ENCODE measurements around the gene LARGE1.

The LARGE1 gene

GRCh38 chr22:33337524-33337923, 582.8 kb downstream of the LARGE1 start:
- no peak for DNase-seq

GRCh38 chr22:33335611-33336279, 584.5 kb downstream of the LARGE1 start:
- no peak for DNase-seq

- no peak for DNase-seq
Observed at GRCh38 chr22:33332538-33332937, 587.7 kb downstream of the LARGE1 start.

- DNase-seq: no peak
Observed at GRCh38 chr22:33331017-33331416, 589.3 kb downstream of the LARGE1 start.

GRCh38 chr22:33330534-33330933, 589.7 kb downstream of the LARGE1 start:
- DNase-seq: no peak

GRCh38 chr22:33329398-33329797, 590.9 kb downstream of the LARGE1 start:
- no peak for DNase-seq

- no peak for DNase-seq
Observed at GRCh38 chr22:33328789-33329296, 591.4 kb downstream of the LARGE1 start.

- DNase-seq: no peak
Observed at GRCh38 chr22:33327348-33327860, 592.9 kb downstream of the LARGE1 start.

GRCh38 chr22:33326540-33327295, 593.6 kb downstream of the LARGE1 start:
- DNase-seq: no peak

GRCh38 chr22:33325232-33326004, 594.9 kb downstream of the LARGE1 start:
- no peak for DNase-seq

- DNase-seq: no peak
Observed at GRCh38 chr22:33324228-33324627, 596.0 kb downstream of the LARGE1 start.

- DNase-seq: no peak
Observed at GRCh38 chr22:33321466-33321865, 598.8 kb downstream of the LARGE1 start.

GRCh38 chr22:33315954-33316353, 604.3 kb downstream of the LARGE1 start:
- DNase-seq: no peak

- no peak for DNase-seq
Observed at GRCh38 chr22:33315117-33315516, 605.2 kb downstream of the LARGE1 start.

GRCh38 chr22:33314316-33314715, 606.0 kb downstream of the LARGE1 start:
- DNase-seq: no peak

GRCh38 chr22:33303099-33303498, 617.2 kb downstream of the LARGE1 start:
- no peak for DNase-seq

- no peak for DNase-seq
Observed at GRCh38 chr22:33302549-33302948, 617.7 kb downstream of the LARGE1 start.

GRCh38 chr22:33302049-33302545, 618.2 kb downstream of the LARGE1 start:
- no peak for DNase-seq

GRCh38 chr22:33300165-33300564, 620.1 kb downstream of the LARGE1 start:
- no peak for DNase-seq

GRCh38 chr22:33299245-33299956, 620.9 kb downstream of the LARGE1 start:
- no peak for DNase-seq

- no peak for DNase-seq
Observed at GRCh38 chr22:33296941-33297340, 623.3 kb downstream of the LARGE1 start.

- DNase-seq: no peak
Observed at GRCh38 chr22:33288078-33288477, 632.2 kb downstream of the LARGE1 start.
